HG02763 (cell line): Measurements from ENCODE around the gene PRR33.

Source experiments
- ATAC-seq: cut with Tn5 transposase; IDR thresholded peaks from one replicate; pipeline ENCODE4 v1.9.1; 2021; ENCODE audit warnings: mild to moderate bottlenecking, moderate library complexity; ENCODE audit not compliant: unreplicated experiment

The PRR33 gene

DNA sequence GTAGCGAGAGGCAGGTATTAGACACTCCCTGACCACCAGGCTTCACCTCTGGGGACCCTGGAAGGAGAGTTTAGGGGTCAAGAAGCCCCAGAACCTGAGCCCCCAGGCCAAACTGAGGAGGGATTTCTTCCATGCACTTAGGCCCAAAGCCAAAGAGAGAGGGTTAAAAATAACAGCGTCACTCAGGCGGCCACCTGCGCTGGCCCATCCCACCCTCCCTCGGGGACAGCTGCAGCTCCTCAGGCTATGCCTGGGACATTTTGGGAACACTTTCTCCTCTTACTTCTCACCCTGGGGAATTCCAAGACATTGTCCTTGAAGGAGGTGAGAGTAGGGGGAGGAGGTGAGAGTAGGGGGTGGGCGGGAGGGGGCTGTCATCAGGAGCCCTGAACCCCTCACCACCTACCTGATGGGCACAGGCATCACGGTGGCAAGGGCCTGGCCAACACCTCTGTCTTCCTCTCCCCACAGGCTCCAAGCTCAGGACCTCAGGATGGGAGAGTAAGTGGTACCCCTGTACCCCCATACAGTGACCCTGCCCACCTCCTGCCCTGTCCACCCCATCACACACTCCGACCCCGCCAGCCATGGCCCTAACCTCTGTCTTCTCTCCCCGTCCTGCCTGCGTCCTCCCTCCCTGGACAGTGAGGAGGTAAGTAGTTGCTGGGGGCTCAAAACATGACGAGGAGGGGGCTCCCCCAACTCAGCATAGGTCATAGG is 52.3 kb downstream of the PRR33 start:
- ATAC-seq, result no peak

DNA sequence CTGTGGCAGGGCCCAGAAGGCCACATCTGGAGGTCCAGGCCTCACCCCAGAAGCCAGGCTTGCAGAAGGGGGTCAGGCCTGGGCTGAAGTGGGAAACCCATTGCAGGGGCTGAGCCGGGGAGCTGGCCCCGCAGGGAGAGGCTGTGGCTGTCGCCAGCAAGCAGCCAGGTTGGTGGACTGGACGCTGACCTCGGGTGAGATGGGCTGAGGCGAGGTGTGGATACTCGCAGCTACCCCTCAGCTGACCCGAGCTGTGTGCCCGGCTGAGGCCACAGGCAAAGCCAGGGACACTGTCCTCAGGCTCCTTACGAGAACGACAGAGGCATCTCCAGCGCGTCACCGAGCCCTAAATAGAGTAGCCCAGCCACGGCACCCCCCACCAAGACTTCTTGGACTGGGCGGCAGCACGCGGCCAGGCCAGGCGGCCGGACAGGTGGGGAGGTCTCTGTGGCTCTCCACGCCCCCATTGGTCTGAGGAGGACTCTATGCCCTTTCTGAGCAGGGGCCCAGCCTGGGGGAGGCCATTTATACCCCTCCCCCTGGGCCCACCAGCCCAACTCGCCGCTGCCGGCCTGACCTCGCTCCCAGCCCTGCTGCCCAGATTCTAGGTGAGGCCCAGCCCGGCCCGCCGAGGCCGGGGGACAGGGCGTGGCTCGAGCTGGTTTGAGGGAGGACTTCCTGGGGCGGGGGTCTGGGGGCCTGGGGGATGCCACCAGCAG is 53.1 kb downstream of the PRR33 start, which contains the start of gene TNNI2:
TNNI2 (plus strand) TSS at position 556 of the 719 bp plus-strand sequence. CDS start 716 bp downstream, outside the sequence.
- ATAC-seq, result no peak
